ENCODE measurements around the gene SLC30A2.

SLC30A2 gene

GRCh38 chr1:26066160-26066559 is 20.2 kb upstream of the SLC30A2 start:
- no peak overlapping the region for H3K4me3 Mint-ChIP-seq
- no peaks in the 10 kb centered on the region for H3K9me3 Mint-ChIP-seq
- DNase-seq = no peak
- H3K27me3 Mint-ChIP-seq (ENCODE audit: low read depth, poor library complexity) = peaks cover 20% of the 10 kb centered on the region
- H3K4me1 Mint-ChIP-seq = peaks cover 37% of the 10 kb centered on the region
- TF ChIP-seq, protein P1, sequence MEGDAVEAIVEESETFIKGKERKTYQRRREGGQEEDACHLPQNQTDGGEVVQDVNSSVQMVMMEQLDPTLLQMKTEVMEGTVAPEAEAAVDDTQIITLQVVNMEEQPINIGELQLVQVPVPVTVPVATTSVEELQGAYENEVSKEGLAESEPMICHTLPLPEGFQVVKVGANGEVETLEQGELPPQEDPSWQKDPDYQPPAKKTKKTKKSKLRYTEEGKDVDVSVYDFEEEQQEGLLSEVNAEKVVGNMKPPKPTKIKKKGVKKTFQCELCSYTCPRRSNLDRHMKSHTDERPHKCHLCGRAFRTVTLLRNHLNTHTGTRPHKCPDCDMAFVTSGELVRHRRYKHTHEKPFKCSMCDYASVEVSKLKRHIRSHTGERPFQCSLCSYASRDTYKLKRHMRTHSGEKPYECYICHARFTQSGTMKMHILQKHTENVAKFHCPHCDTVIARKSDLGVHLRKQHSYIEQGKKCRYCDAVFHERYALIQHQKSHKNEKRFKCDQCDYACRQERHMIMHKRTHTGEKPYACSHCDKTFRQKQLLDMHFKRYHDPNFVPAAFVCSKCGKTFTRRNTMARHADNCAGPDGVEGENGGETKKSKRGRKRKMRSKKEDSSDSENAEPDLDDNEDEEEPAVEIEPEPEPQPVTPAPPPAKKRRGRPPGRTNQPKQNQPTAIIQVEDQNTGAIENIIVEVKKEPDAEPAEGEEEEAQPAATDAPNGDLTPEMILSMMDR (IDR thresholded peaks at IDR 0.05) = no peak
- no peaks in the 10 kb centered on the region for H3K36me3 Mint-ChIP-seq (ENCODE audit: low read depth)
- H3K27ac Mint-ChIP-seq = peak overlapping the region; percentile 85

DNA sequence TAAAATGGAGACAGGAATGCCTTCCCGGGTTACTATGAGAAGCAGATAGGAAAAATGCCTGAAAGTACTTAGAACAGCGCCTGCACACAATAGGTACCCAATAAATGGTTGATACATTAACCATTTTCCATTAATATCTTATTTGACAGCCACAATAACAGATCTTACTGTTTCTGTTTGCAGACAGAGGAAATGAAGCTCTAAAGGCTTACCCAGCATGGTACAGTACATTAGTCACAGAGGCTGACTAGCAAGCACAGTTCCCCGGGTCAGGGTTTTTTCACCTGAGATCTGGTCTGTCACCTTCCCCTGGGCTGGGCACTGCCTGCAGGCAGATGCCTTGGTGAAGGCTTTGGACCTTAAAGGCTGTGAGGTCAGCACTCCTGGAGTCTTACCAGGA is 18.6 kb upstream of the SLC30A2 start:
- H3K36me3 Mint-ChIP-seq (ENCODE audit: low read depth) = no peaks in the 10 kb centered on the region
- H3K4me1 Mint-ChIP-seq = peaks cover 50% of the 10 kb centered on the region
- TF ChIP-seq, protein P1 (IDR thresholded peaks at IDR 0.05) = no peak
- H3K27me3 Mint-ChIP-seq (ENCODE audit: low read depth, poor library complexity) = peaks cover 15% of the 10 kb centered on the region
- no peak overlapping the region for H3K4me3 Mint-ChIP-seq
- no peak for DNase-seq
- H3K27ac Mint-ChIP-seq = no peak overlapping the region
- no peaks in the 10 kb centered on the region for H3K9me3 Mint-ChIP-seq

DNA sequence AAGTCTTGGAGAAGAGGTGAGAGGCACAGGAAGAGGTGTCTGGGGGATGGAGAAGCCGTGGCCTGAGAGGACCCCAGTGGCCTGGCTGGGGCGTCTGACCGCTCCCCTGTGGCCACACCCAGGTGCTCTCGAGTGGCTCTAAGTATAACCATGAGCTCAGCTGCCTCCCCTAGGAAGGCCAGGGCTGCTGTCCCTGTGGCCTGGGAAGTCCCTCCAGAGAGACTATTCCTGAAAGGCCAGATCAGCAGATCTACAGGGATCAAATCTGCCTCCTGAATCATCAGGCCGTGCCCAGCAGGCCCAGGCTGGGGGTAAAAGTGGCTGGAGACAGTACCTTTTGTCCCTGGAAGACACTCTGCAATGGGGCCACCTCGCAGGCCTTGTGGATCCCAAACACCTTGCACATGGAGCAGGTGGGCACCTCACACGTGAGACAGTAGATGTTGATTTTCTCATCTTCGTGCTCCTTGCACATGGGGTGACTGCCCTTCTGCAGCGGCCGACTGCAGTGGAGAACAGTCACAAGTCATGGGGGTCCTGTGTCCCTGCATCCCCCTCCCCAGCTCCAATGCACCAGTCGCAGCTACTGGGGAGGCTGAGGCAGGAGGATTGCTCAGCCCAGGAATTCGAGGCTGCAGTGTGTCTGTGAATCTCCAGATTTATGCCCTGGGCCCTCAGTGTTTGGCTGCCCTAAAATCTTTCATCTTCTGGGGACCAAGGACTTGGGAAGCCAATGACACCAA is 15.1 kb upstream of the SLC30A2 start:
- Mint-ChIP-seq H3K4me1 (peaks cover 25% of the 10 kb centered on the region), H3K27ac (no peak overlapping the region), H3K27me3 (ENCODE audit: low read depth, poor library complexity) (peaks cover 30% of the 10 kb centered on the region), H3K36me3 (ENCODE audit: low read depth) (no peaks in the 10 kb centered on the region), H3K4me3 (no peak overlapping the region), H3K9me3 (no peaks in the 10 kb centered on the region)
- TF ChIP-seq, protein P1 (IDR thresholded peaks at IDR 0.05) = no peak
- no peak for DNase-seq

DNA sequence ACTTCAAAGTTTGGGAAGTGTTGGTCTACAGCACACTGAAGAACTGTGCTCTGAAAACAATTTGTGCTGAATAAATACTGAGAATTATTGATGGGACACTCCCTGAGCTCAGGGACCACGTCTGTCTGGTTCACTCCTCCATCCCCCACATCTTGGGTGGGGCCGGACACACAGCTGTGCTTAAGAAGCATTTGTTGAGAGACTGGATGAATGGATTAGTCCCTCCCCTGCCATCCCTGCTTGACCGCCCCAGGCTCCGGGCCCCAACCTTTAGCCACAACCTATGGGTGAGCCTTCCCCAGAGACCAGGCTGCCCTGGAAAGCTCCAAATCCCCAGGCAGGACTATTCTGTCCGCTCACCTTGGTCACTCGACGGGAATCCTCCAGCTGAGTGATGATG is 14.0 kb upstream of the SLC30A2 start:
- no peaks in the 10 kb centered on the region for H3K36me3 Mint-ChIP-seq (ENCODE audit: low read depth)
- H3K9me3 Mint-ChIP-seq = no peaks in the 10 kb centered on the region
- H3K4me1 Mint-ChIP-seq = peaks cover 22% of the 10 kb centered on the region
- no peak overlapping the region for H3K27ac Mint-ChIP-seq
- peaks cover 29% of the 10 kb centered on the region for H3K27me3 Mint-ChIP-seq (ENCODE audit: low read depth, poor library complexity)
- no peak for DNase-seq
- no peak overlapping the region for H3K4me3 Mint-ChIP-seq
- TF ChIP-seq, protein P1 (IDR thresholded peaks at IDR 0.05) = no peak

- Mint-ChIP-seq H3K4me3 (no peak overlapping the region), H3K36me3 (ENCODE audit: low read depth) (no peaks in the 10 kb centered on the region), H3K4me1 (peaks cover 28% of the 10 kb centered on the region), H3K27me3 (ENCODE audit: low read depth, poor library complexity) (peaks cover 33% of the 10 kb centered on the region), H3K9me3 (no peaks in the 10 kb centered on the region), H3K27ac (no peak overlapping the region)
- no peak for DNase-seq
- TF ChIP-seq, protein P1 (IDR thresholded peaks at IDR 0.05) = no peak
Measured at GRCh38 chr1:26058052-26058595, 12.2 kb upstream of the SLC30A2 start.

DNA sequence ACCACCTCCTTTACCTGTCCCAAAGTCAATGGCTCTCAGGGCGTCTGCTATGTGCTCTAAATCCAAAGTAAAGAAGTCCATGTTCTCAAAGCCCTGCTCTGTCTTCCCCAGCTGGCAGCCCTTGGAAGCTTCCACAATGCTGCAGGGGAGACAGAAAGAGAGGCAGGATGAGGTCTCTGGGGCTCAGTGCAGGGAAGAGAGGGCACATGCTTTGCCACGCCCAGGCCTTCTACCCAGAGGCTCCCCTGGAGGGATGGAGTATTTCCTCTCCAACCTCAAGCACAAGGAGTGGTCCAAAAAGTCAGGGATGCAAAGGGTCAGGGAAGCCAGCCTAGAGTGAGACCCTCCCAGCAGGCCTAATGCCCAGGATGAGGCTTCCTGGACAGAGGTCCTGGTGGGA is 11.3 kb upstream of the SLC30A2 start:
- DNase-seq = no peak
- H3K4me1 Mint-ChIP-seq = peaks cover 28% of the 10 kb centered on the region
- TF ChIP-seq, protein P1 (IDR thresholded peaks at IDR 0.05) = no peak
- no peaks in the 10 kb centered on the region for H3K36me3 Mint-ChIP-seq (ENCODE audit: low read depth)
- peaks cover 42% of the 10 kb centered on the region for H3K27me3 Mint-ChIP-seq (ENCODE audit: low read depth, poor library complexity)
- no peaks in the 10 kb centered on the region for H3K9me3 Mint-ChIP-seq
- H3K4me3 Mint-ChIP-seq = no peak overlapping the region
- no peak overlapping the region for H3K27ac Mint-ChIP-seq
